Heart left ventricle (tissue), 16 donors: ENCODE results near the gene ANKRD29. TPM values are rescaled to one million over a fixed set of nuclear protein-coding genes. Genes with fewer than 3 reads are reported as not detected.

ENCODE experiments used
- ATAC-seq, 4 donors: fragments of 200-7000 bp; cut with Tn5 transposase; one replicate each; pipeline ENCODE4 v1.9.1; 2020 to 2022; ENCODE audit warnings: moderate library complexity in 4 of 4, mild to moderate bottlenecking in 3 of 4, moderate number of reproducible peaks in 1 of 4
- DNase-seq, 5 donors: peaks; one replicate each; pipeline ENCODE4 v3.0.0-alpha.2; 2020
- H3K27ac ChIP-seq, 12 donors: fragments of 200-600 bp; sonication (generic) in 4 of 12; one replicate each; pipeline versions ENCODE4 v1.5.0 to v1.8.0; 2016 to 2022; ENCODE audit warnings: mild to moderate bottlenecking in 2 of 12
- H3K27me3 ChIP-seq, 9 donors: fragments of 200-600 bp; sonication (generic) in 2 of 9; one replicate each; pipeline versions ENCODE4 v1.5.1 to v1.8.0; 2016 to 2022; ENCODE audit warnings: mild to moderate bottlenecking in 3 of 9
- H3K36me3 ChIP-seq, 9 donors: fragments of 200-600 bp; sonication (generic) in 2 of 9; one replicate each; pipeline versions ENCODE4 v1.5.0 to v1.8.0; 2018 to 2022; ENCODE audit warnings: mild to moderate bottlenecking in 2 of 9
- H3K4me1 ChIP-seq, 12 donors: fragments of 200-600 bp; sonication (generic) in 4 of 12; one replicate each; pipeline versions ENCODE4 v1.5.0 to v1.8.0; 2016 to 2022; ENCODE audit warnings: mild to moderate bottlenecking in 3 of 12
- H3K4me3 ChIP-seq, 12 donors: fragments of 200-600 bp; sonication (generic) in 4 of 12; one replicate each; pipeline versions ENCODE4 v1.5.0 to v1.8.0; 2017 to 2022; ENCODE audit warnings: mild to moderate bottlenecking in 9 of 12, moderate library complexity in 4 of 12
- H3K9me3 ChIP-seq, 12 donors: fragments of 200-600 bp; sonication (generic) in 4 of 12; one replicate each; pipeline versions ENCODE4 v1.5.0 to v1.8.0; 2016 to 2022; ENCODE audit warnings: mild to moderate bottlenecking in 1 of 12
- CTCF ChIP-seq, 12 donors: fragments of 200-600 bp; sonication (generic) in 4 of 12; IDR thresholded peaks; one replicate each; pipeline versions ENCODE4 v1.5.0 to v1.8.0; 2018 to 2022; ENCODE audit warnings: antibody characterized with exemption in 12 of 12, mild to moderate bottlenecking in 5 of 12
- POLR2A ChIP-seq, 2 donors: fragments of 450-650 bp; IDR thresholded peaks; one replicate each; pipeline ENCODE4 v1.6.1; 2017; ENCODE audit warnings: antibody characterized with exemption in 2 of 2, mild to moderate bottlenecking in 2 of 2, moderate library complexity in 2 of 2
- WGBS, 4 donors: extraction: QIAGEN DNeasy Blood & Tissue Kit in 2 of 4; methylation state at CpG; one replicate each; pipeline versions ENCODE4 v1.1.5 to v1.1.7; 2013 to 2018; 5-methylcytosine and 5-hydroxymethylcytosine counted together
- intact Hi-C, 10 donors: fragments of 100-400 bp; cut with DNase I; formaldehyde crosslinking; loops; one replicate each; pipeline versions ENCODE4 v1.11.1 to v1.14.2; 2022
- polyA plus RNA-seq, 2 donors: library from polyadenylated mRNA; stranded (reverse); fragments of 200-250 nt; gene quantifications; one replicate each; pipeline ENCODE4 v1.2.3, GENCODE V29; 2013
- total RNA-seq, 9 donors: library from RNA; depleted of rRNA in 2 of 9; stranded (reverse); fragments of >200 nt in 2 of 9; fragmentation: NEBNext Ultra II Directional in 3 of 9; extraction: Animal tissue kit (Norgen Biotek cat#: 25700) in 3 of 9; gene quantifications; one replicate each; pipeline versions ENCODE4 v1.1.0 to v1.2.4, GENCODE V29; 2016 to 2023
- donor health status: ischemic (EF 13 %, LVEDD 7.1; RV severe dilation, severe dysfunction).
- donor health status: healthy with polysubstance abuse.
- donor health status: DM: no; HTN: yes; CAD: no.
- donor health status: DM: no; HTN: no; CAD: no.
- donor health status: ischemic (EF 25% LVEDD 6.9; RV normal size, moderate dysfunction).
- donor health status: ischemic (EF 25% LVEDD 5.7; RV mildly dilated, moderate dysfunction).
- donor health status: healthy.
- donor health status: DM: yes; HTN: yes; CAD: no.
- donor health status: ischemic (EF 35%, LVEDD 5.7; RV mildly dilated, moderate dysfunction).
- donor health status: nonischemic (EF 11% LVEDD 7.7; RV severe dilation, severe dysfunction).
- donor health status: DM: yes; HTN: yes; CAD: no.
- donor health status: PGD.
- donor health status: ischemic (EF 29% LVEDD 5.4; RV normal size, mild dysfunction).
- donor health status: nonischemic (EF 23%, LVEDD 6.1; RV moderate dilation, normal function).

Gene ANKRD29
- total and polyA plus RNA-seq, 11 donors: 1.7 to 7.1 (median 4.9) TPM

- no peak overlapping the region for H3K4me3 ChIP-seq
- H3K4me1 ChIP-seq: peaks cover 0 to 41% (median 23%) of the 10 kb centered on the region in 12 donors
- DNase-seq (no peak), ATAC-seq (peak in 2 of 4 donors; percentile 36 to 39)
- TF ChIP-seq CTCF (IDR thresholded peaks at IDR 0.05) (no peak), POLR2A (IDR thresholded peaks at IDR 0.05) (no peak)
- no peaks in the 10 kb centered on the region for H3K27me3 ChIP-seq
- H3K36me3 ChIP-seq: peaks cover 0 to 58% (median 30%) of the 10 kb centered on the region in 9 donors
- 52 to 64% (median 58%) methylated on average over 6 of the region's 6 CpGs for WGBS, 4 donors
- H3K27ac ChIP-seq: peak overlapping the region in 9 of 12 donors; percentile 2 to 76 (median 17)
- no peaks in the 10 kb centered on the region for H3K9me3 ChIP-seq
- intact Hi-C loops: no loop called here
Measured at GRCh38 chr18:23573626-23574431, 88.9 kb downstream of the ANKRD29 start.

- Histone ChIP-seq H3K4me1 (peaks cover 0 to 36% (median 23%) of the 10 kb centered on the region in 12 donors), H3K27me3 (no peaks in the 10 kb centered on the region), H3K4me3 (no peak overlapping the region), H3K9me3 (no peaks in the 10 kb centered on the region), H3K27ac (peak overlapping the region in 5 of 12 donors; percentile 10 to 76 (median 31)), H3K36me3 (peaks cover 0 to 66% (median 38%) of the 10 kb centered on the region in 9 donors)
- peak in 3 of 4 donors; percentile 36 to 65 (median 38) for ATAC-seq
- no peak for DNase-seq
- WGBS, 4 donors: 59 to 75% (median 61%) methylated on average over 4 of the region's 4 CpGs
- TF ChIP-seq POLR2A (IDR thresholded peaks at IDR 0.05) (no peak), CTCF (IDR thresholded peaks at IDR 0.05) (no peak)
- intact Hi-C loops: no loop called here
Measured at GRCh38 chr18:23573020-23573419, 89.7 kb downstream of the ANKRD29 start.

GRCh38 chr18:23572570-23572969 is 90.1 kb downstream of the ANKRD29 start:
- DNase-seq: no peak
- Histone ChIP-seq H3K4me3 (no peak overlapping the region), H3K4me1 (peaks cover 0 to 36% (median 23%) of the 10 kb centered on the region in 12 donors), H3K27ac (peak overlapping the region in 5 of 12 donors; percentile 10 to 76 (median 31)), H3K36me3 (peaks cover 0 to 70% (median 43%) of the 10 kb centered on the region in 9 donors), H3K9me3 (no peaks in the 10 kb centered on the region), H3K27me3 (no peaks in the 10 kb centered on the region)
- TF ChIP-seq POLR2A (IDR thresholded peaks at IDR 0.05) (no peak), CTCF (IDR thresholded peaks at IDR 0.05) (no peak)
- 57 to 70% (median 62%) methylated on average over 5 of the region's 5 CpGs for WGBS, 4 donors
- ATAC-seq: peak in 1 of 4 donors; percentile 51
- intact Hi-C loops: no loop called here

- intact Hi-C loops: no loop called here
- Histone ChIP-seq H3K27me3 (no peaks in the 10 kb centered on the region), H3K27ac (peak overlapping the region in 1 of 12 donors; percentile 50), H3K36me3 (peaks cover 0 to 76% (median 49%) of the 10 kb centered on the region in 9 donors), H3K4me3 (no peak overlapping the region), H3K4me1 (peaks cover 0 to 36% (median 23%) of the 10 kb centered on the region in 12 donors), H3K9me3 (no peaks in the 10 kb centered on the region)
- DNase-seq (no peak), ATAC-seq (no peak)
- no peak for TF ChIP-seq CTCF (IDR thresholded peaks at IDR 0.05)
- no peak for TF ChIP-seq POLR2A (IDR thresholded peaks at IDR 0.05)
- WGBS, 4 donors: 53 to 64% (median 61%) methylated on average over 2 of the region's 2 CpGs
Measured at GRCh38 chr18:23572012-23572411, 90.7 kb downstream of the ANKRD29 start.
